ENCODE data around the gene ACACA.

ACACA gene

DNA sequence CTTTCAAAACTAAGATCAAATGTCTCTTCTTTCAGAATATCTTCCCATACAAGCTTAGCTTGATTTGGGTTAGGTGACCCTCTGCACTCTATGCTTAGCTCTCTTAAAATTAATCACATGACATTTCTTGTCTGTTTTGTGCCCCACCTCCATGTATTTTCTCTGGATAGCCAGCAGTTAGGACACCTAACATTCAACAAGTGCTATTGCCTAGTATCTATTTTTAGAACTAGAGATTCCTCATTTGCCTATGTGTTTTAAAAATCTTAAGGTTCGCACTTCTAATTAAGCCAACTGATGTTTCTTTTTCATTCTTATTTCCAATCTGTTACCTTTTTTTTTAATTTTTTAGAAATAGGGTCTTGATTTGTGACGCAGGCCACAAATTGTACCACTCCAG is 160.6 kb downstream of the ACACA start:
- no peak for DNase-seq (ENCODE audit: low read depth in 2 of 3, low spot score in 2 of 3)

DNA sequence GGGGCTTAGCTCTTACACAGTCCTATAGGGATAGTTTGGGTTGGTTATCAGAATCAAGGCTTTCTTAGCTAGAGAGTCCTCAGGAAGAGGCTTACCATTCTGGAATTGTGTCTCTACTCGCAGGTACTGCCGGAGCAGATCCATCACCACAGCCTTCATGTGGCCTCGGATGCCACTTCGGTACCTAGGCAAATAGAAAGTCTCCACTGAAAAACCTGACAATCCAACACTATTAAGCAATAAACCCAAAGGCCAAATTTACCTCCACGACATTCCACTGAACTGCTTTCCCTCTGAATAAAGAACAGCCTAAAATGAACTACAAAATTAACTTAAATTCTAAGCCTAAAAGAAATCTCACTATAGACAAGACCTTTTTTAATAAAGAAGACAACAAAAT is 166.3 kb downstream of the ACACA start:
- DNase-seq (ENCODE audit: low read depth in 2 of 3, low spot score in 2 of 3): no peak

DNA sequence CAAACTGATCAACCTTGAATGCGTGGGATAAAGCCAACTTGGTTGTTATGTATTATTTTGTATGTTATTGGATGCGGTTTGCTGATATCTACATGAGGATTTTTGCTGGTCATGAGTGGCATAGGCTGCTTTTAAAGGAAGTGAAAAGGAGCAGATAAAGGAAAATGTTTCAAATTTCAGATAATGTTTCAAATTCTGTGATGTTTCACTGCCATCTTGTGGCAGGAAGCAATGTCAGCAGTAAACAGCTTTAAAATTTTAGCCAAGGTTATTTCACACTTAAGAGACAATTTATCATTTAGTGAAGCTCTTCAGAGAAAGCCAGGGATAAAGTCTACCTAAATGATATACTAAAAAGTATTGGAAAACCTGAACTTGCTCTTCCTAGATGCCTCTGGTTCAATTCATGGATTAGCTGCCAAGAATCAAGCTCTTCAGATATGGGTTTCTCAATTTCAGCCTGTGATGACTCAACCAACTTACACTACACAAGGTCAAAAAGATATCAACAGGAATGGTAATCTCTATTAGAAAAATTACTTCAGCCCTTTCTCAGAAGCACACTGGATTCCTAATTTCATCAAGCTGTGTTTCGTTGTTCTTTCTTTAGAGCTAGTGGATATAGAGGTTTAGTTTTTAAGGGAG is 166.8 kb downstream of the ACACA start:
- no peak for DNase-seq (ENCODE audit: low read depth in 2 of 3, low spot score in 2 of 3)

DNA sequence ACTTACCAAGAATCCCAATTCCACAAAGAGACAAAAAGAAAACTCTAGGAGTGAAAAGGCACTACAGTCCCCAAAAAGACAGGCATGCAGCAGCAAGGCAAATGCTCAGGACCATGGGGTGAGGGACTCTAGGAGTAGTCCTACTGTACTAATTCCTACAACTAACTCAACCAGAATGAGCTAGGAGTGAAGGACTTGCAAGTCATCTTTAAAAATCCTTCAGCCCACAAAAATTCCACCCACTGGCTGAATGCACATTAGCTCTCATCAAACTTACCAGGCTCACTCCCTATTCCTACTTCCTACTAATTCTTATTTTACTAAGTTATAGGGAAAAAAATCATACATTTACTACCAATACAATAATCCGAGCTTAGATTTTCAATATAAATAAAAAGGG is 172.5 kb downstream of the ACACA start:
- DNase-seq (ENCODE audit: low read depth in 2 of 3, low spot score in 2 of 3): no peak

DNA sequence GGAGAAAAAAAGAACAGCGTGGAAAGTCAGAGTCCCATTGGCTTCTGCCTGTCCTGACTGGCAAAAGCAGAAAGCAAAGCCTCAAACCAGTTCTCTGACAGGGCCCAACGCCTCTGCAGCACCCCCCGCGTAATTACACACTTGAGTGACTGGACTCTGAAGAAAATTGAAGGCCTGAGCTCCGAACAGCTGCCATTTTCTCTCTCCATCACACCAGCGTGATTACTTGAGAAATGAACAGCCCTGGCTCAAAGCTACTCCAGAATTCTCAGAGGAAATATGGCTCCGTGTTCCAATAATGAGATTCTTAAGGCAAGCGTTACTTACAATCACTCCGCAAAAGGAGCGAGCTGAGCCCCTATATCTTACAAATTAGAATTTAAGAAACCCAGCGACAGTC is 173.6 kb downstream of the ACACA start:
- DNase-seq (ENCODE audit: low read depth in 2 of 3, low spot score in 2 of 3): no peak

DNA sequence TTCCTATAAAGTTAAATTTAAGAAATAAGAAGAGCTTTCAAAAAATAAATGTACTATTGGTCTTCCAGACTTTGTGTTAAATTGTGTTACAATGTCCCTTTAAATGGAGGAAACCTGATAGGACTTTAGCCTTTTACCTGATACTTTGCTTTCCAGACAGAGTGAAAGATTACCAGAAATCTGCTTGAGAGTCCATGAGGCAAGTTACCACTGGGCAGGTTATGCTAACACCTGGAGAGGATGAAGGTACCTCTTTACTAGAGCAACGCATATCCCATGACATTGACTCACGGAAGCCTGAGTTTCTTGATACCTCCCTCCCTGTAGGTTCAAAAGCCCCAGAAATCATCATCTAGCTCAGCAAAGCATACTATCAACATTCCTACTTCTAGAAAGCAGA is 174.7 kb downstream of the ACACA start:
- DNase-seq (ENCODE audit: low read depth in 2 of 3, low spot score in 2 of 3): no peak

DNA sequence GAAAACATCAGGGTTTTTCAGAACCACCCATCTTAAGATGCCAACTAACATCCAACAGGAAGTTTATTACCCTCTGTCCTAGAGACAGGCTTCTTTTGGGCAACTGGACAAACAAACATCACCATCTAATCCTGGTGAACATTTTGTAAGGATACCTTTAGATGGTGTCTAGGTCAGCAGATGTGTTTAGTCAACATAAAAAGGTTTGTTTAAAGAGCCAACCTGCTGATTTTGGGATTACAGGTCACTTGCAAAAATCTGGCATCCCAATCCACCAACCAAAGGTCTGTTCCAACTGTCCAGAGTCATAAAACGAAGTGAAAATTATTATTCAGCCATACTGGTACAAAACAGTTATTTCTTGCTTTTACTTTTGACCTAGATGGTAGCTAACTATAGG is 176.0 kb downstream of the ACACA start:
- DNase-seq (ENCODE audit: low read depth in 2 of 3, low spot score in 2 of 3): no peak

DNA sequence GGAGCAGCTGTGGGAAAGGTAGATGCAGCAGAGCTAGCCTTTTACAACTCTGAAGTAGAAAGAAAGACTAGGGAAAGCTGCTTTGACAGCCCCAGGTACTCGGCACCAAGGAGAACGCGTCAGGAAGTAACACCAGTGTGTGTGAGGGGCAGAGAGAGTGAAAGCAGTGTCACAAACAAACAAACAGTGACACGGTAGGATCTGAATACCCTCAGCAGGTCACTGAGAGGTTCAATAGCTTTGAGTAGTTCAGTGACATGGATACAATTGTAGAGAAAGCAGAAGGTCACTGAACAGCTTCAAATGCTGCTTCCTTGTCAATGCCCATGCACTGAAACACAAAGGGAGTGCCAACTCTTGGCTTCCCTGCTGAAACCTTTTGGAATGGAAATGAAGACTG is 181.2 kb downstream of the ACACA start:
- DNase-seq (ENCODE audit: low read depth in 2 of 3, low spot score in 2 of 3): no peak

DNA sequence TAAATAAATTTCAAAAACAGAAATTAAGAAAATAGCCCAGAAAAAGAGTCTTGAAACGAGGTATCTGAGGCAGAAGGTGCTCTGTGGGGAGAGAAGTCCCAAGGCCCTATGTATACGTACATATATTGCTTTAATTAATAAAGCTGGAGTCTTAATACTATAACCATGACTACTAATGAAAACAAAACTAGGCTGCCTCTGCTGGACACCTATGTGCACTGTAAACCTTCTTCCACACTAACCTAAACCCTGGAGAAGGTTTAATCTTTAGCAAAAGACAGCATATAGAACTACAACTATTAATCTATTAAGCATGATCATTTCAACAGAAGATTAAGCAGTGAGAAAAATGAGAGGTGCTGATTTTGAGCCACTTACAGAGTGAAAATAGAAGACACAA is 184.8 kb downstream of the ACACA start:
- DNase-seq (ENCODE audit: low read depth in 2 of 3, low spot score in 2 of 3): no peak

DNA sequence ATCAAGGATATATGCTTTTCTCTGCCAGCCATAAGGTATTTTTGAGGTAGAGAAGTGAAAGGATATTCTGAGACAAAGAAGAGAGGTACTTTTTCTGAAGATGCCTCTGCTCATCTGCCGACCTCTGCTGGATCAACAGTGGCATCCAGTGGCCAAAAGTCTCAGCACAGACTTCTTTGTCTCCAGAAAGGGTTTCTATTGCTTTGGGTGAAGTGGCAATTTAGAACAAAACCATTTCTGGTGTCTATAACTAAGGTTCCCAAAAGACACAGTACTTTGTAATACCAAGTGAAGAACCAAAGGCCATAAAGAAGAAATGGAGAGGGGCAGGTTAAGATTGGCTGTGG is 186.1 kb downstream of the ACACA start:
- no peak for DNase-seq (ENCODE audit: low read depth in 2 of 3, low spot score in 2 of 3)

DNA sequence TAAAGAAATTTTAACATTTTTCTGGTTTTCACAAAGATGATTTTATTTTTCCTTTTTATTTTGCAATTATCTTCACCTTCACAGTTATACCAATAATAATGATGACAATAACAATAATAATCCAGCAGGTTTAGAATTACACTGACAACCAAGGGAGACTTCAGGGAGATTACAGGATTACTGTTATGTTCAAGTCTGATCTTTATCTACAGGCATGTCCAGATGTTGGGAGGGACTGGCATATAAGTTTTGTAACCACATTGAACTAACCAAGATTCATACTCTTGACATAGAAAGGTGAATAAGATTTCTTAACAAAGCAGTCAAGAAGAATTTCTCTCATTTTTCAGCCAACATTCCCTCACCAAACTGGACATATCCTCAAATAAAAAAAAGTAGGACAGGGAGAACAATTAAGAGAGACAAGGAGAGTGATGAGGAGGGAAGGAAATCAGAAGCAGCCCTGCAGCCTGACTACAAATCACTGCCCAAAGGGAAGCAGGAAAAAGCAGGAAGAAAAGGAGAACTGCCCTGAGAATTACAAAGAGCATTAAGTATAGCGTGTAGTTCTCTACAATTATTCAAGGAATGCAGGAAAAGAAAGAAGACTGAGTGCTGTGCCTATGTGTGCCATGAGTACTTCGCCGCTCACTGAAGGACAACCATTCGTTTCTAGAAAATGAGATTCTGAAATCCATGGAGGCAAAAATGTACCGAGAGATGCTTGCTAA is 186.6 kb downstream of the ACACA start:
- DNase-seq (ENCODE audit: low read depth in 2 of 3, low spot score in 2 of 3): no peak

DNA sequence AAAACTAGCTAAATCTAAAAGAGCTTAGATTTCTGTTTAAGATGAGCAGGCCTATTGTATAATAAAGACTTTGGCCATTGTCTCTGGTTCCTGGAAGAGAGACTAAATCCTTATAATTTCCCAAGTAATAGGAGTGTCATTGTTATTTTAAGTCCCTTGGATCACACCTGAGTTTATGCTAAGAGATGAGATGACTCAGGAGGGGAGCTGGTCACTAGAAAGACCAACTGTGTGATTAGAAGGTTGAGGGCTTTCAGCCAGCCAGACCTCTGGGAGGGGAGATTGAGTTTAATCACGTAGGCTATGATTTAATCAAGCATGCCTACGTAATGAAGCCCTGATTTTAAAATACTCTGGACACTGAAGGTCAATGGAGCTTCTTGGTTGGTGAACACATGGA is 187.8 kb downstream of the ACACA start:
- no peak for DNase-seq (ENCODE audit: low read depth in 2 of 3, low spot score in 2 of 3)

DNA sequence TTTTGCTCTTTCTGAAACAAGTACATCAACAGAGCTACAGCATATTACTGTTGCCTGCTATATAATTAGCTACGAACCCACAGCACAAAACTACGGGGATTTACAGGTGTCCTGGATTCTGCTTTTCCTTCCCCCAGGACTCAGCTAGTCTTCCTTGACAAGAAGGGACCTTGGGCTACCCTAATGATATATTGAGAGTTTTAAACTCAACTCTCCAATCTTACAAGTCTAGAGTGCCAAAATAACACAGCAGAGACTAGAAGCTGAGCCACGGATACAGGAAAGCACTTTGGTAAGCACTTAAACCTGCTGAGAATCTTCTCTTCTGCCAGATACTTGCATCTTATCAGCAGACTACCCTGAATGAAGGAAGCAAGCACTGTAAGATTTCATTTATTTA is 192.2 kb downstream of the ACACA start:
- no peak for DNase-seq (ENCODE audit: low read depth in 2 of 3, low spot score in 2 of 3)

DNA sequence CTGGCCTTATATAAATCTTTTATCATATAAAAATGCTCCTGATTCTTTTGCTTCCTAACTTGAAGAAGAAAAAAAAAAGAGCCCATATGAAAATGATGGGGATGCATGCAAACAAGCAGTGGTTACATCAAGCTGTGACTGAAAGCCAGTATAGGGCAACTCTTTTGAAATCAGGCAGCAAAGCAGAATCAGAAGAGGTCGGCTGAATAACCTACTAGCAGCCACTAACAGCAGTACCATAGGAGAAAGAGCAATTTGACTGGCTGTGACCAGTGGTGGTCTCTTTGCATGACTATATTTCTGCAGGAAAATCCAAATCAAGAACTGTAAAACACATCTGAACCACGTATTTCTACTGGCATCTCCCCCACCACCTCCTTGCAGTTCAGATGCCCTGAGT is 192.7 kb downstream of the ACACA start:
- DNase-seq (ENCODE audit: low read depth in 2 of 3, low spot score in 2 of 3): no peak

DNA sequence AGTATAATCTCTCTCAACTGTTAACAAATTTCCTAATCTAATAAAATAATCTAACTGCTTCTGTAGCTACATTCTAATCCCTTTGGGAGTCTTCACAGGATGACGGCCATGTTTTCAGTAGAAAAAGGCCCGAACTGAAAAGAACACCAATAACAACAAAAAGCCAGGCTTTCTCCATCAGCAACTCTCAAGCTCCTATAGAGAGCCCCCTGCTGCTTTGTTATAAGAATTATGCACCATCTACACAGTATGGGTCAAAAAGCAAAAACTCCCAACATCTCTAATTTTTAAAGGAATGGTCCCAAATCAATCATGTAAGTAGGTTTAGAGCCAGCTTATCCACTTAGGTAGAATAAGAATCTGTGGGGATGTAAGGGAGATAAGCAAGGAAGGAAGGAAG is 194.5 kb downstream of the ACACA start:
- no peak for DNase-seq (ENCODE audit: low read depth in 2 of 3, low spot score in 2 of 3)

DNA sequence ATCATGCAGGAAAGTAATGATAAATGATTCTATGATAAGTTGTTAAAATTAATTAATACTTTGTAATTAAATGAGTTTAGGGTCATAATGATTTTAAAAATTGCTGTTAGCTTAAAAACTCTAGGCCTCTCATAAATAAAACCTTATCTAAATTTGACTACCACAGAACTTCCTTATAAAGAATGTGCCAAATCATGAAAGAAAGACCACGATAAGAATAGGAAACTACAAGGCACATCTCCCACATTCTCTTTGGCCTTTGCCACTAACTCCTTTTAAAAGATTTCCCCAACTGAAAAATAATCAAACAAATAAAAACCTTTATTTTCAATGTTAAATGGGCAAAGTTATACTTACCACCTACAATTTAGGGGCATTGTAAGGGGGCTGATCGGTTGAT is 195.5 kb downstream of the ACACA start:
- DNase-seq (ENCODE audit: low read depth in 2 of 3, low spot score in 2 of 3): no peak

DNA sequence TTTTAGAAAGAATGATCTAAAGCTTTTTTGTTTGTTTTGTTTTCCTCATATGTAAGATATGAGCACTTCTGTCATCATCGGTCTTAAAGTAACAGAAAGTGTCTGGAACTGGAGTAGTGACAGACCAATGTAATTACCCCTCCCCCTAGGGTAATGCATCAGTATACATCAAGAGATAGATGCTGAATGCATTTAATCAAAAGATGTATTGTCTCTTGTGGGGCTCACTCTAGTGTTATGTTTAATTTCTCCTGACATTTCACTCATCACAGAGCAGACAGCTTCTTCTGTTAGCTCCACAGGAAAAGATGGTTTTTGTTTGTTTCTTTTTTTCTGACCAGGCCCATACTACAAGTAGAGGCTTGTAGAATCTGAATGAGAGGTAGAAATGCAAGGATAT is 199.5 kb downstream of the ACACA start:
- no peak for DNase-seq (ENCODE audit: low read depth in 2 of 3, low spot score in 2 of 3)

DNA sequence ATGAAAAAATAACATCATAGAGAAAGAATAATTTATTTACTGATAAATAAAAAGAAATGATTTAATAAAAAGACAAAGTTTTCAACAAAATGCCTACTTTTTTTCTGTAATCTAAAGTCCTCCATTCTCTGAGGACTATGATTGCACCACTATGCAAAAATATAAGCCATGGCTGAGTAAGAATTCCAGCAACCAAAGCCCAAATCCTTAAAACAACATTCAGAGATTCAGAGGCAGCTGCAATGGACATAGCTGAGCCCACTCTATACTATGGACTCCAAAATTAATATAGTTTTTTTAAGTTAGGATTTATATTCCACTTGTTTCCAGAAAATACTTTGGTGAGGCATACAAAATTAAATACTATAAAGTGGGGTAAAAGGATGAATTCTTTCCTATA is 200.3 kb downstream of the ACACA start:
- no peak for DNase-seq (ENCODE audit: low read depth in 2 of 3, low spot score in 2 of 3)

DNA sequence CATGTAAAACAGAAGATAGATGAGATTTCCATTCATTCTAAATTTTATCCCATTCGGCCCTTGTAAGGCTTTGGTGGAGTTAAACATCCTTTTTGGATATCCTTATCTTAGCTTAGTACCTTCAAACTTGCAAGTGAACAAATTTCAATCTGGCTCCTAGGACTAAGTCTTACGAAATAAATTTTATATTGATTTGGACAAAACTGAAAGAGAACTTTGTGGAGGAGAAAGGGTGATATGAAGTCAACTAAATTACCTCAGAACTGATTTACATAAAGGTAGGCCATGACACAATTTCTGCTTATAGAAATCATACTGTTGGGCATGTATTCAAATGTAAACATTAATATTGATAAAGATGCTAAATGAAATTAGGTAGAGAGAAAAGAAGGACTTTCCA is 206.1 kb downstream of the ACACA start:
- no peak for DNase-seq (ENCODE audit: low read depth in 2 of 3, low spot score in 2 of 3)

DNA sequence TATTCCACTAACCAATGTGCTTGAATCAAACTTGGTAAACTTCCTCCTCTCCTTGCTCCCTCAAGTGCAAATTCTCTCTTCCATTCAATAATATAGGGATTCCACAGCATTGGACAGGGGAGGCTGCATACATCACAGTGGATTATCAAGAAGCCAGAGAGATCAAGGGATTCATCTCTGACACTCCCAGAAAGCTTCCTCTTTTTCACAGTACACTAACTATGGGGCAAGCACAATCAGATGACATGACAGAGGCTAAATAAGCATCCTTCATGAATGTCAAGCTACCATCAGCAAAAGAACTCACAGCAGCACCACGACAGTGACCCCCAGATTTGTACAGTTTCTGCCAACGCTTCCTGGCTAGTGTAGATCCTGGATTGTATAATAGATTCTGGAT is 209.3 kb downstream of the ACACA start:
- DNase-seq (ENCODE audit: low read depth in 2 of 3, low spot score in 2 of 3): no peak

DNA sequence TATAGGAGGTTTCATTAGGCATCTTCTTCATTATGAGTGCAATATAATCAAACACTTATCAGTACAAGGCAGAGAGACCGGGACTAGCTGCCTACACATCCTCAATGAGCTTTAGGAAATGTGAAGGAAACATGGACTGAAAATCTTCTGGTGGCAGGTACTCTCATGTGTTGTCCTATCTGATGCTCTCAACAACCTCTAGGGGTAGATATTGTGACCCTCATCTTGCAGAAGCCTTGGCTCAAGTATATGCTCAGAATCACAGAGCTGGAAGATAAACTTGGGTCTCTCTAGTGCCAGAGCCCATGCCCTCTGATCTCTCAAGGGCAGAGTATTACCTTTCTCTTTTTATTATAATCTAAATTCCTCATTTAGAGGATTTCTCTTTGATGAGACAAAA is 212.4 kb downstream of the ACACA start:
- DNase-seq (ENCODE audit: low read depth in 2 of 3, low spot score in 2 of 3): no peak

DNA sequence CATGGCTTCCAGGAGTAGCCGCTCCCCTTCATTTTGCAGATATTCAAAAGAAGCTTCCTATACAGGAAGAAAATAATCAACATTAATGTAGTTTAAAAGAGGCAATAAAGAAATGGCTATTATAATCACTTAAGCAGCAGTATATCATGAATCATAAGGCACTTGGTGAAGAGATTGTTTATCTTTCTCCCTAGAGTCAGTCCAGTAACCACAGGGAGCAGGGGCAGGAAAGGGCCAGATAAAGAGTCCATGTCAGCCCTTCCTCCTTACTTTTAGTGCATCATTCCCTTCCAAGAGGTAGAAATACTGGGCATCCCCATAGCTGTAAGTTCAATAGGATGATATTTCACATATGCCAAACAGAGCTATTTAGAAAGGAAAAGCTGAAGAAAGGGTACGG is 215.4 kb downstream of the ACACA start:
- no peak for DNase-seq (ENCODE audit: low read depth in 2 of 3, low spot score in 2 of 3)

DNA sequence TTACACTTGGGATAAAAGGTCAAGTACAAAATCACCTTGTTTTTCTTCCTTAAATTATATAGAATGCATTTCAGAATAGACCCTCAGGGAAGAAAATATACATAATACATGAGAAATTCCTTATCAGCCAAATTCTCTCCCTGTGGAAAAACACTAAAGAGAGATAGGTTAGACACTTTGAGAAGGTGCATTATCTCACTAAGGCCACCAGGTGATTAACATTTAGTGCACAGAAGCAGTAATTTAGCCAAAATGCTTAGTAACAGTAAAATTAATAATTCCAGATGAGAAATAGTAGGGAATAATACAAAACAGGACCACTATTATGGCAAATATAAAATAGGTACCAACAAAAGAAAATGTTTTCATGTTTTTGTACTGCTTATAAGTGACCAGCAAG is 216.1 kb downstream of the ACACA start:
- no peak for DNase-seq (ENCODE audit: low read depth in 2 of 3, low spot score in 2 of 3)

Data from activated CD8-positive, alpha-beta memory T cell treated with anti-CD3 and anti-CD28 coated beads for 48 hours (primary cell).